Fibroblast of lung (primary cell): Measurements from ENCODE around the gene DCP1B.

Source experiments
- CTCF ChIP-seq, 2 donors: IDR thresholded peaks in 1 of 2; conservative IDR thresholded peaks in 1 of 2; 1 replicate in 1 of 2; 2 replicates in 1 of 2; pipeline ENCODE4 v1.5.1; 2011 to 2012; ENCODE audit warnings: low read length in 2 of 2, control low read depth in 1 of 2, inconsistent platforms in 1 of 2, low read depth in 1 of 2, mild to moderate bottlenecking in 1 of 2
- EZH2 ChIP-seq: IDR thresholded peaks from 2 replicates; pipeline ENCODE4 v1.5.1; 2012; ENCODE audit warnings: low read length, control low read depth, mild to moderate bottlenecking; ENCODE audit errors: missing control alignments

GRCh38 chr12:1937481-1938224 is 66.6 kb downstream of the DCP1B start:
- TF ChIP-seq CTCF (conservative IDR thresholded peaks at IDR 0.05 in 1 of 2, IDR thresholded peaks at IDR 0.05 in 1 of 2; ENCODE audit: low read depth in 1 of 2, low read length in 2 of 2), result no peak
- no peak for TF ChIP-seq EZH2
